DND-41 (cell line): Measurements from ENCODE around the gene MOV10L1.

ENCODE experiments used
- EZH2 ChIP-seq: IDR thresholded peaks from 3 replicates; pipeline ENCODE4 v1.6.1; 2012; ENCODE audit warnings: borderline replicate concordance, low read depth, mild to moderate bottlenecking, moderate library complexity, low read length, inconsistent platforms; ENCODE audit not compliant: severe bottlenecking
- TF ChIP-seq, protein P1 (sequence below): IDR thresholded peaks from 2 replicates; pipeline ENCODE4 v1.5.1; 2012; ENCODE audit warnings: borderline replicate concordance, low read length, moderate library complexity, mild to moderate bottlenecking; ENCODE audit not compliant: poor library complexity, severe bottlenecking; ENCODE audit errors: extremely low read depth

DNA sequence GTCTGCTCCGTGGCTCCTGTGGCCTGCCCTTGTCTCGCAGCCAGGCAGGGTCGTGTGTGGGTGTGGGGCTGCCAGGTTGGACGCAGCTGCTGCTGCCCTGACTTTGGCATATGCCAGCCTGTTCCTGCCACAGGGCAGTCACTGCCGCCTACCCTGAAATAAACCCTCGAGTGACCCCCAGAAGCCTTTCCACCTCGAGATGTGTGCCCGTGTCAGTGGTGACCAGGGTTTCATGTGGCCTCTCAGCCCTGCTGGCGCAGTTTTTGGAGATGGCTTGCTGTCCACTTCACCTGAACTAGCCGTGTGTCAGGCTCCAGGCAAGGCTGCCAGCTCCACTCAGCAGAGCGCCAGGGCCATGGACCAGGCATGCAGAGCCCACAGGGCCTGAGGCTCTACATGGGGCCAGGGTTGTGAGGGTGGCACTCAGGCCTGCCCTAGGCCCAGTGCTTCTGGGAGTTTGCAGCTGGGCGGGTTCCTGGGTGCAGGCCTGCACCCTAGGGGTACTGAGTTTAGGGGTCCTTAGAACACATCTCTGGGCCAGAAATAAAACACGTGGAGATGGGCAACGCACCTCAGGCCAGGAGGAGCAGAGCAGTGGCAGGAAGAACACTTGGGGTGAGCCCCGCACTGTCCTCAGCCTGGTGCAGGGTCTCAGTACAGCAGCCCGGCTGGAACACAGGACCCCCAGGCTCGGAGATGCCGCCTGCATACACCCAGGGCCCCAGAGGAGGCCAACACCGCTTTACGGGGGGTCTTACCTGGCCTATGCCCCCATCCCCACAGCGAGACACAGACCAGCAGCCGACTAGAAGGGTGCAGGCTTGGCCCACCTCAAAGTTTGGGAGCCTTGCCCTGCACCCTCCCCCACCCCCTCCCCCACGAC is 71.9 kb downstream of the MOV10L1 start:
- no peak for TF ChIP-seq EZH2
- TF ChIP-seq, protein P1, sequence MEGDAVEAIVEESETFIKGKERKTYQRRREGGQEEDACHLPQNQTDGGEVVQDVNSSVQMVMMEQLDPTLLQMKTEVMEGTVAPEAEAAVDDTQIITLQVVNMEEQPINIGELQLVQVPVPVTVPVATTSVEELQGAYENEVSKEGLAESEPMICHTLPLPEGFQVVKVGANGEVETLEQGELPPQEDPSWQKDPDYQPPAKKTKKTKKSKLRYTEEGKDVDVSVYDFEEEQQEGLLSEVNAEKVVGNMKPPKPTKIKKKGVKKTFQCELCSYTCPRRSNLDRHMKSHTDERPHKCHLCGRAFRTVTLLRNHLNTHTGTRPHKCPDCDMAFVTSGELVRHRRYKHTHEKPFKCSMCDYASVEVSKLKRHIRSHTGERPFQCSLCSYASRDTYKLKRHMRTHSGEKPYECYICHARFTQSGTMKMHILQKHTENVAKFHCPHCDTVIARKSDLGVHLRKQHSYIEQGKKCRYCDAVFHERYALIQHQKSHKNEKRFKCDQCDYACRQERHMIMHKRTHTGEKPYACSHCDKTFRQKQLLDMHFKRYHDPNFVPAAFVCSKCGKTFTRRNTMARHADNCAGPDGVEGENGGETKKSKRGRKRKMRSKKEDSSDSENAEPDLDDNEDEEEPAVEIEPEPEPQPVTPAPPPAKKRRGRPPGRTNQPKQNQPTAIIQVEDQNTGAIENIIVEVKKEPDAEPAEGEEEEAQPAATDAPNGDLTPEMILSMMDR, result no peak
